Pancreas (tissue), 10 donors: ENCODE data around the gene ASB7. TPM values are rescaled to one million over a fixed set of nuclear protein-coding genes. Genes with fewer than 3 reads are reported as not detected.

Experiments used
- ATAC-seq, 4 donors: fragments of 200-7000 bp; cut with Tn5 transposase; one replicate each; pipeline versions ENCODE4 v1.8.0 to v1.9.1; 2020; ENCODE audit warnings: mild to moderate bottlenecking in 4 of 4, moderate library complexity in 4 of 4
- DNase-seq, 6 donors: peaks; one replicate each; pipeline ENCODE4 v3.0.0-alpha.2; 2020
- FAIRE-seq: peaks from 2 replicates; lab custom pipeline; 2012; peaks lifted over from hg19 to GRCh38; lab: Jason Lieb, UNC
- H3K27ac ChIP-seq, 4 donors: fragments of 200-600 bp; sonication (generic); 1 replicate in 3 of 4; 2 replicates in 1 of 4; pipeline versions ENCODE4 v1.5.0 to v1.8.0; 2020
- H3K27me3 ChIP-seq, 4 donors: fragments of 200-600 bp; one replicate each; pipeline ENCODE4 v1.8.0; 2021
- H3K36me3 ChIP-seq, 3 donors: fragments of 200-600 bp; sonication (generic) in 1 of 3; one replicate each; pipeline versions ENCODE4 v1.5.0 to v1.8.0; 2020 to 2021
- H3K4me1 ChIP-seq, 3 donors: fragments of 200-600 bp; one replicate each; pipeline ENCODE4 v1.8.0; 2021
- H3K4me3 ChIP-seq, 4 donors: fragments of 200-600 bp; sonication (generic) in 2 of 4; one replicate each; pipeline versions ENCODE4 v1.5.0 to v1.8.0; 2020 to 2021
- H3K9me3 ChIP-seq, 4 donors: fragments of 200-600 bp; one replicate each; pipeline ENCODE4 v1.8.0; 2021
- WGBS, 2 donors: extraction: QIAGEN DNeasy Blood & Tissue Kit; methylation state at CpG; one replicate each; pipeline ENCODE4 v1.1.7; 2013; 5-methylcytosine and 5-hydroxymethylcytosine counted together
- intact Hi-C, 3 donors: fragments of 100-400 bp; cut with DNase I; formaldehyde crosslinking; loops; one replicate each; pipeline versions ENCODE4 v1.11.1 to v1.14.2; 2022
- polyA plus RNA-seq, 2 donors: library from polyadenylated mRNA; stranded (reverse); fragments of 200-250 nt; gene quantifications; one replicate each; pipeline ENCODE4 v1.2.3, GENCODE V29; 2013
- total RNA-seq, 6 donors: library from RNA; stranded (reverse); fragmentation: NEBNext Ultra II Directional in 4 of 6; extraction: Animal tissue kit (Norgen Biotek cat#: 25700) in 4 of 6; gene quantifications; one replicate each; pipeline versions ENCODE4 v1.2.1 to v1.2.4, GENCODE V29; 2021 to 2023
- TF ChIP-seq, protein P1 (sequence below), 4 donors: fragments of 200-600 bp; sonication (generic) in 3 of 4; IDR thresholded peaks; one replicate each; pipeline versions ENCODE4 v1.5.0 to v1.8.0; 2021; ENCODE audit warnings: antibody characterized with exemption in 4 of 4
- donor health status: healthy with polysubstance abuse.
- donor health status: DM: no; HTN: no; CAD: no; lungs with moderate emphysema.
- donor health status: DM: no; HTN: no; CAD: no.
- donor health status: control.
- donor health status: control.
- donor health status: Bipolar disorder and iron deficiency.
- donor health status: DM: yes; HTN: yes; CAD: no.
- donor health status: DM: no; HTN: no; CAD: no.
- donor health status: DM: no; HTN: no; CAD: no.
- donor health status: DM: yes; HTN: yes; CAD: no.

The ASB7 gene
- total and polyA plus RNA-seq, 8 donors: 1.9 to 7.8 (median 4.4) TPM

DNA sequence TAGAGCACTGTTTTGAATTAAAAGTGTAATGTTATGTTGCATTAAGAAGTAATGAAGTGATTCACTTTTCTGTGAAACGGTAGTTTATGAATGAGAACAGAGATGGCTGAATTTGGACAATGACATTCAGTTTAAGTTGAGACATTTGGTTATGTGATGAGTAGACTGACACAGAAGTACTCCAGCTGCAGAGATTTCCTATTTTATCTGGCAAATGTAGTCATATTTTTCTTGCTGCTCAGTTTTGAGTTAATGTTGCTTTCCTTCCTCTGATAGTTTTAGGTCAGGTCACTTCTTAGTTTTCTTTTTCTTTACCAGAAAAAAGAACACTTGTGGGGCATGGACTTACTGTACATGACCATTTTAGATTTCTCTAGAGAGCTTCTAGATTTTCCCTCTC lies 51.2 kb downstream of the ASB7 start:
- H3K27ac ChIP-seq: no peak overlapping the region
- no peaks in the 10 kb centered on the region for H3K4me1 ChIP-seq
- 86 to 91% methylated on average over 1 of the region's 1 CpG for WGBS, 2 donors
- H3K9me3 ChIP-seq: no peaks in the 10 kb centered on the region
- ATAC-seq (no peak), FAIRE-seq (no peak), DNase-seq (no peak)
- TF ChIP-seq, protein P1, sequence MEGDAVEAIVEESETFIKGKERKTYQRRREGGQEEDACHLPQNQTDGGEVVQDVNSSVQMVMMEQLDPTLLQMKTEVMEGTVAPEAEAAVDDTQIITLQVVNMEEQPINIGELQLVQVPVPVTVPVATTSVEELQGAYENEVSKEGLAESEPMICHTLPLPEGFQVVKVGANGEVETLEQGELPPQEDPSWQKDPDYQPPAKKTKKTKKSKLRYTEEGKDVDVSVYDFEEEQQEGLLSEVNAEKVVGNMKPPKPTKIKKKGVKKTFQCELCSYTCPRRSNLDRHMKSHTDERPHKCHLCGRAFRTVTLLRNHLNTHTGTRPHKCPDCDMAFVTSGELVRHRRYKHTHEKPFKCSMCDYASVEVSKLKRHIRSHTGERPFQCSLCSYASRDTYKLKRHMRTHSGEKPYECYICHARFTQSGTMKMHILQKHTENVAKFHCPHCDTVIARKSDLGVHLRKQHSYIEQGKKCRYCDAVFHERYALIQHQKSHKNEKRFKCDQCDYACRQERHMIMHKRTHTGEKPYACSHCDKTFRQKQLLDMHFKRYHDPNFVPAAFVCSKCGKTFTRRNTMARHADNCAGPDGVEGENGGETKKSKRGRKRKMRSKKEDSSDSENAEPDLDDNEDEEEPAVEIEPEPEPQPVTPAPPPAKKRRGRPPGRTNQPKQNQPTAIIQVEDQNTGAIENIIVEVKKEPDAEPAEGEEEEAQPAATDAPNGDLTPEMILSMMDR (IDR thresholded peaks at IDR 0.05): no peak
- peaks cover 0 to 5% (median 0%) of the 10 kb centered on the region in 3 donors for H3K36me3 ChIP-seq
- H3K4me3 ChIP-seq: no peak overlapping the region
- intact Hi-C loops: no loop called here
- H3K27me3 ChIP-seq: no peaks in the 10 kb centered on the region

DNA sequence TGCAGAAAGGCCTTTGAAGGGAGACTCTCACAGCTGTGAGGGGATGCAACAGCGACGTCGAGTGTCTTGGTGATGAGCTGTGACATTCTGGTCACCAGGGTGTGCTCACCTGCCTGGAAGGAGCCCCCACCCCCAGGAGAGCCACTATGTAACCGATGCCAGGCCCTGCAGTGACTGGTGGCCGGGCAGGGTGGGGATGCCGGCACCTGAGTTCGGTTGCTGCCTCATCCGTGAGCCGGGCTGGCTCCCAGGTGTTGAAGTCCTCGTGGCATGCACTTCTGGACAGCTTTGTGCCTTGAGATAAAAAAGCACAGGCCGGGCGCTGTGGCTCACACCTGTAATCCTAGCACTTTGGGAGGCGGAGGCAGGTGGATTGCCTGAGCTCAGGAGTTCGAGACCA lies 56.5 kb downstream of the ASB7 start:
- no peak overlapping the region for H3K27ac ChIP-seq
- TF ChIP-seq, protein P1 (IDR thresholded peaks at IDR 0.05): no peak
- H3K36me3 ChIP-seq: no peaks in the 10 kb centered on the region
- intact Hi-C loops: no loop called here
- no peak overlapping the region for H3K4me3 ChIP-seq
- FAIRE-seq (no peak), ATAC-seq (no peak), DNase-seq (no peak)
- WGBS, 2 donors: 76 to 82% methylated on average over 14 of the region's 14 CpGs
- no peaks in the 10 kb centered on the region for H3K9me3 ChIP-seq
- no peaks in the 10 kb centered on the region for H3K27me3 ChIP-seq
- no peaks in the 10 kb centered on the region for H3K4me1 ChIP-seq

DNA sequence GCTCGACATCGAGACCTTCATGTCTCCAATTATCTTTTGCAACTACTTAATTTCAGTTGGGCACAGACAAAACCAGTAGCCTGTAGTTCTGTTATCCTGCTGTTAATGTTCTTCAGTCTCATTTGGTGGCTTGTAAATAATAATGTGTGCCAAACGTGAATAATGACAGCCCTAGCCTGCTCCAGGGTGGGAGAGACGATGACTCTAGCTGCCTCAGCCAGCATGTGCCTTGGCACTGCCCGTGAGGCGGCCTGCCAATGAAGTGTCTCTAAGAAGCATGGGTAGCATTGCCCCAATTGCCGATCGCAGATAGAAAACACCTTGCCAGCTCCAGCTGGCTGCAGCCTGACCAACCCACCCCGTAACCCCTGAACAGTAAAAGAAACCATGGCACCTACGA lies 58.8 kb downstream of the ASB7 start:
- Histone ChIP-seq H3K27ac (no peak overlapping the region), H3K4me3 (no peak overlapping the region), H3K36me3 (no peaks in the 10 kb centered on the region), H3K9me3 (no peaks in the 10 kb centered on the region), H3K27me3 (no peaks in the 10 kb centered on the region), H3K4me1 (no peaks in the 10 kb centered on the region)
- FAIRE-seq (no peak), DNase-seq (no peak), ATAC-seq (no peak)
- TF ChIP-seq, protein P1 (IDR thresholded peaks at IDR 0.05): no peak
- 77 to 83% methylated on average over 10 of the region's 10 CpGs for WGBS, 2 donors
- intact Hi-C loops: loop anchor here in 1 of 3 donors (10.0 kb wide), 1 partner anchor 214 kb away; the partner anchor contains the start of gene ALDH1A3

DNA sequence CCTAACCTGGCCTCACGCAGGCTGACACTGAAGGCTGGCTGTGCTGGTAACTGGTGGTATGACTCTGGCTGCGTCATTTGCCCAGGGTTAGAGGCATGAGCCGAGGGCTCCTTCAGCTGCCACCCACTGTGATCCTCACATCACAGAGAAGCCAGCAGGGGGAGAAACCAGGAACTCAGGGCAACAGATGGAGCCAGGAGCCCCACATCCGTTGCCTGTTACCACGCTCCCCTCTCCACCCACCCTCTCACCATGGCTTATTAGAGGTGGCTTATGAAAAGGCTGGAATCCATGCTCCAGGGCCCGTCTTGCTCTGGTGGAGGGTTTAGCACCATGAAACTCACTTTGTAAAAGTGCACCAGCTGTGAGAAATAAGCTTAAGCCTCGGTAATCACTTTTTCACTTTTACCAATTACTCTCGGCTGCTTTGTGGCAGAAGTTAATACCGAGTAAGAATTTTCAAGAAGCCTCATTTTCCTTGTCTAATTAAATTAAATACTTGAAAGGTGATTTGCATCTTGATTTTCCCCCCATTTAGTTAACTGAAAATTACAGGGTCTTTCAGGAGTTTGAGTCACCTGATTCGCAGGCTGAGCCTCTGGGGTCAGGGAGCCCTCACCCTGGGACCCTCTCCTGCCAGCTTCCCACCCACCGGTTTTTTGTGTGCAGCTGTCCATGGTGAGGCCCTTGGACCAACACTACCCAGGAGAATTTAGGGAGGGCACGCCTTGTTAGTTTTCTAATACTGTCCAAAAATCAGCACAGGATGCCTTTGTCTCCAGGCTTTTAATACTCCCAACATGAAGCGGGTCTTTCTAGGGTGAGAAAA lies 60.9 kb downstream of the ASB7 start:
- FAIRE-seq (no peak), DNase-seq (no peak), ATAC-seq (no peak)
- H3K4me3 ChIP-seq: no peak overlapping the region
- no peaks in the 10 kb centered on the region for H3K27me3 ChIP-seq
- intact Hi-C loops: loop anchor here in 1 of 3 donors (10.0 kb wide), 1 partner anchor 212 kb away; the partner anchor contains the start of gene ALDH1A3
- H3K9me3 ChIP-seq: no peaks in the 10 kb centered on the region
- no peaks in the 10 kb centered on the region for H3K36me3 ChIP-seq
- TF ChIP-seq, protein P1 (IDR thresholded peaks at IDR 0.05): no peak
- 53 to 60% methylated on average over 13 of the region's 13 CpGs for WGBS, 2 donors
- H3K27ac ChIP-seq: no peak overlapping the region
- no peaks in the 10 kb centered on the region for H3K4me1 ChIP-seq

DNA sequence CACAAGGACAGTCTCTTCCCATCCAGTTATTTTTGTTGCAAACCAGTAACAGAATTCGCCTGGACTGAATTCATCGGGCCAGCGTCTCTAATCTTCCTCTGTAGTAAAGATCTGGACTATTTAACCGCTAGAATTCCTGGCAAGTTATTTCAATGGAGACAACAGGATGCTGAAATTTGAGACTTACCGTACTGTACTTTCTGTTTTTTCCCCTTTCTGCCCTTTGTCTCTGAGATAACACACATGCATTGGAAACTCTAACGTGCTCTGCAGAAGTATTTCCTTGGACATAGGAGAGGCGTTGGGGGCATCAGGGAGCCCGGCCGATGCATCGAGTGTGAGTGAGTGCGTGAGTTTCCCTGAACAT lies 61.5 kb downstream of the ASB7 start:
- Histone ChIP-seq H3K4me3 (no peak overlapping the region), H3K27ac (no peak overlapping the region), H3K9me3 (no peaks in the 10 kb centered on the region), H3K27me3 (no peaks in the 10 kb centered on the region), H3K36me3 (no peaks in the 10 kb centered on the region), H3K4me1 (no peaks in the 10 kb centered on the region)
- WGBS, 2 donors: 56 to 66% methylated on average over 11 of the region's 11 CpGs
- FAIRE-seq (no peak), DNase-seq (no peak), ATAC-seq (no peak)
- TF ChIP-seq, protein P1 (IDR thresholded peaks at IDR 0.05): no peak
- intact Hi-C loops: loop anchor here in 1 of 3 donors (10.0 kb wide), 1 partner anchor 211 kb away; the partner anchor contains the start of gene ALDH1A3
